K562 (cell line): Measurements from ENCODE around the gene CDK14. TPM values are rescaled to one million over a fixed set of nuclear protein-coding genes. Genes with fewer than 3 reads are reported as not detected.

ENCODE experiments used
- ATAC-seq: fragments of 200-7000 bp; cut with Tn5 transposase; 3 replicates; pipeline ENCODE4 v1.9.1; 2020; ENCODE audit warnings: moderate library complexity
- BruUV-seq: library from RNA; stranded (reverse); fragments of 400-500 nt; replicated peaks from 2 replicates; lab custom pipeline; 2021; lab: Mats Ljungman, UMichigan
- CTCF ChIA-PET: fragments of 300-600 bp; formaldehyde crosslinking; extraction: SDS; loops from one replicate; lab custom pipeline; 2021; ENCODE audit warnings: low intra/inter-chr PET ratio; lab: Yijun Ruan, JAX
- POLR2A ChIA-PET: fragments of 300-600, 350-650 bp; sonication (Branson Sonifier 250); formaldehyde crosslinking; extraction: SDS; loops from one replicate; lab custom pipeline; 2021; ENCODE audit warnings: antibody characterized with exemption, inconsistent platforms; lab: Yijun Ruan, JAX
- DNase-seq, 4 experiments: peaks; one replicate each; pipeline versions ENCODE4 v3.0.0 to v3.0.0-alpha.2; 2011 to 2018; ENCODE audit warnings: low spot score in 3 of 4, mixed read lengths in 3 of 4; ENCODE audit errors: extremely low read depth in 1 of 4
- FAIRE-seq: peaks from 2 replicates; lab custom pipeline; 2011; peaks lifted over from hg19 to GRCh38; lab: Jason Lieb, UNC
- H2AFZ ChIP-seq: 2 replicates; pipeline ENCODE4 v1.6.0; 2011; ENCODE audit warnings: low read depth, low read length, control low read depth, inconsistent platforms
- H3K27ac ChIP-seq: fragments of 200-600 bp; 3 replicates; pipeline ENCODE4 v1.8.0; 2011; ENCODE audit warnings: low read depth, mild to moderate bottlenecking, control low read depth, inconsistent platforms, low read length, moderate library complexity, mixed read lengths; ENCODE audit errors: extremely low read depth
- H3K27me3 ChIP-seq, 2 experiments: fragments of 300-600 bp in 1 of 2; 2 replicates in 1 of 2; 3 replicates in 1 of 2; pipeline versions ENCODE4 v1.6.0 to v1.8.0; 2011; ENCODE audit warnings: inconsistent platforms in 2 of 2, low read length in 2 of 2, mild to moderate bottlenecking in 1 of 2, mixed read lengths in 1 of 2, moderate library complexity in 1 of 2; ENCODE audit not compliant: control insufficient read depth in 2 of 2, insufficient read depth in 2 of 2
- H3K36me3 ChIP-seq: fragments of 300-600 bp; 3 replicates; pipeline ENCODE4 v1.8.0; 2011; ENCODE audit warnings: mild to moderate bottlenecking, low read length, inconsistent platforms; ENCODE audit not compliant: control insufficient read depth, insufficient read depth
- H3K4me1 ChIP-seq, 2 experiments: fragments of 200-600 bp in 1 of 2; replicated peaks in 1 of 2; 2 replicates in 1 of 2; 3 replicates in 1 of 2; pipeline versions ENCODE4 v1.5.1 to v1.8.0; 2011; ENCODE audit warnings: inconsistent platforms in 2 of 2, low read length in 2 of 2, mild to moderate bottlenecking in 1 of 2, mixed read lengths in 1 of 2, moderate library complexity in 1 of 2; ENCODE audit not compliant: control insufficient read depth in 2 of 2, insufficient read depth in 2 of 2
- H3K4me2 ChIP-seq: 2 replicates; pipeline ENCODE4 v1.6.1; 2011; ENCODE audit warnings: low read length, control low read depth, inconsistent platforms, mixed read lengths; ENCODE audit not compliant: insufficient read depth
- H3K4me3 ChIP-seq: fragments of 200-600 bp; sonication (generic), shearing (Covaris generic); 2 replicates; pipeline ENCODE4 v1.5.1; 2016; ENCODE audit warnings: control low read depth, inconsistent platforms
- H3K79me2 ChIP-seq: fragments of 200-600 bp; 3 replicates; pipeline ENCODE4 v1.8.0; 2011; ENCODE audit warnings: low read length, inconsistent platforms; ENCODE audit not compliant: control insufficient read depth, insufficient read depth
- H3K9ac ChIP-seq, 2 experiments: 2 replicates each; pipeline versions ENCODE4 v1.6.0 to v1.6.1; 2011; ENCODE audit warnings: low read depth in 2 of 2, low read length in 2 of 2, control low read depth in 1 of 2, inconsistent platforms in 1 of 2, mild to moderate bottlenecking in 1 of 2, mixed read lengths in 1 of 2; ENCODE audit not compliant: insufficient read depth in 1 of 2
- H3K9me1 ChIP-seq: one replicate; pipeline ENCODE4 v1.6.0; 2011; ENCODE audit warnings: inconsistent platforms, mild to moderate bottlenecking, low read length, moderate library complexity; ENCODE audit not compliant: control insufficient read depth, insufficient read depth
- H3K9me3 ChIP-seq: replicated peaks from 2 replicates; pipeline ENCODE4 v1.5.1; 2011; ENCODE audit warnings: low read depth, low read length, inconsistent platforms; ENCODE audit not compliant: control insufficient read depth, insufficient read depth
- H4K20me1 ChIP-seq: replicated peaks from 2 replicates; pipeline ENCODE4 v1.6.1; 2011; ENCODE audit warnings: low read length, inconsistent platforms, mixed read lengths; ENCODE audit not compliant: control insufficient read depth, insufficient read depth
- MAZ ChIP-seq, 2 experiments: fragments of 450-650 bp in 1 of 2; sonication (generic) in 1 of 2; formaldehyde crosslinking; IDR thresholded peaks in 1 of 2; conservative IDR thresholded peaks in 1 of 2; 2 replicates each; pipeline versions ENCODE4 v1.4.0 to v1.5.0; 2020; ENCODE audit warnings: mild to moderate bottlenecking in 1 of 2, missing genetic modification reagents in 1 of 2
- PBX2 ChIP-seq, 2 experiments: IDR thresholded peaks in 1 of 2; conservative IDR thresholded peaks in 1 of 2; 2 replicates each; pipeline ENCODE4 v1.6.1; 2016; ENCODE audit warnings: low read depth in 2 of 2, mild to moderate bottlenecking in 1 of 2, missing compliant biosample characterization in 1 of 2, missing genetic modification characterization in 1 of 2, moderate library complexity in 1 of 2
- WGBS: fragments of 100-300 bp; shearing (Covaris generic); methylation state at CpG from one replicate; pipeline ENCODE4 v1.1.6; 2016; ENCODE audit warnings: low coverage, mixed read lengths; ENCODE audit not compliant: insufficient coverage; ENCODE audit errors: missing lambda C conversion rate; 5-methylcytosine and 5-hydroxymethylcytosine counted together
- in situ Hi-C: fragments of 300-500 bp; cut with MboI; formaldehyde crosslinking; loops from 4 replicates; pipeline ENCODE4 v1.15.0; 2018; ENCODE audit warnings: inconsistent platforms, mixed read lengths
- intact Hi-C: fragments of 100-400 bp; cut with micrococcal nuclease; formaldehyde crosslinking; loops from 2 replicates; pipeline ENCODE4 v1.14.2; 2022
- polyA plus RNA-seq, 8 experiments: library from polyadenylated mRNA; depleted of rRNA in 4 of 8; stranded (reverse) in 5 of 8; unstranded in 3 of 8; fragments of >200 nt; fragmentation: Nextera tagmentation in 2 of 8; fragmentation: Illumina TruSeq in 1 of 8; extraction: Ambion mirVana in 2 of 8; extraction: Trizol in 1 of 8; gene quantifications; 2 replicates each; pipeline versions ENCODE4 v1.2.1 to v1.2.3, GENCODE V29; 2011 to 2014; ENCODE audit warnings: inconsistent platforms in 1 of 8, missing spikeins in 1 of 8
- total RNA-seq, 7 experiments: library from RNA; depleted of rRNA in 6 of 7; stranded (reverse); fragments of >200 nt in 6 of 7; fragmentation: Illumina TruSeq in 2 of 7; extraction: Trizol in 2 of 7; gene quantifications; 2 replicates each; pipeline versions ENCODE4 v1.2.1 to v1.2.3, GENCODE V29; 2011 to 2021; ENCODE audit warnings: low replicate concordance in 1 of 7

CDK14 gene
- total and polyA plus RNA-seq, 9 of the 15 experiments (the other 6 are each of a cell fraction or from before 2014, with no cell fraction given) = 0.03 to 0.91 (median 0.16) TPM

GRCh38 chr7:90569368-90569767 is 26.8 kb upstream of the CDK14 start:
- ATAC-seq (no peak), FAIRE-seq (no peak), DNase-seq (no peak)
- no TSS peak for BruUV-seq
- Histone ChIP-seq H3K4me3 (no peak overlapping the region), H2AFZ (no peak overlapping the region), H3K27ac (no peak overlapping the region), H3K4me2 (no peak overlapping the region), H3K9me3 (no peaks in the 10 kb centered on the region), H3K4me1 (no peaks in the 10 kb centered on the region), H3K27me3 (no peaks in the 10 kb centered on the region), H3K9me1 (no peaks in the 10 kb centered on the region), H3K79me2 (no peaks in the 10 kb centered on the region), H3K36me3 (no peaks in the 10 kb centered on the region), H4K20me1 (no peaks in the 10 kb centered on the region), H3K9ac (no peak overlapping the region)
- TF ChIP-seq PBX2 (CRISPR knock-in tag; IDR thresholded peaks at IDR 0.05; ENCODE audit: low read depth) (no peak), PBX2 (tag; conservative IDR thresholded peaks at IDR 0.05; ENCODE audit: low read depth) (peak; percentile 42; the same call in 1 of the 2 replicates), MAZ (CRISPR knock-in tag; conservative IDR thresholded peaks at IDR 0.05 in 1 of 2, IDR thresholded peaks at IDR 0.05 in 1 of 2) (no peak)
- ChIA-PET POLR2A (no interaction called here), CTCF (no interaction called here)
- 0% methylated on average over 1 of the region's 1 CpG for WGBS
- intact Hi-C loops = no loop called here
- in situ Hi-C loops = no loop called here
